NB4 (cell line): ENCODE measurements around the gene TOP3B.

ENCODE experiments used
- POLR2A ChIP-seq: IDR thresholded peaks from 2 replicates; pipeline ENCODE4 v1.6.1; 2011; ENCODE audit warnings: mild to moderate bottlenecking; ENCODE audit not compliant: insufficient read length; ENCODE audit errors: extremely low read depth
- TF ChIP-seq, protein P1 (sequence below): IDR thresholded peaks from one replicate; pipeline ENCODE4 v1.5.1; 2012; ENCODE audit warnings: low read depth, low read length
- TF ChIP-seq, protein P2 (sequence below): IDR thresholded peaks from 2 replicates; pipeline ENCODE4 v1.6.1; 2011; ENCODE audit warnings: low read depth, low read length

DNA sequence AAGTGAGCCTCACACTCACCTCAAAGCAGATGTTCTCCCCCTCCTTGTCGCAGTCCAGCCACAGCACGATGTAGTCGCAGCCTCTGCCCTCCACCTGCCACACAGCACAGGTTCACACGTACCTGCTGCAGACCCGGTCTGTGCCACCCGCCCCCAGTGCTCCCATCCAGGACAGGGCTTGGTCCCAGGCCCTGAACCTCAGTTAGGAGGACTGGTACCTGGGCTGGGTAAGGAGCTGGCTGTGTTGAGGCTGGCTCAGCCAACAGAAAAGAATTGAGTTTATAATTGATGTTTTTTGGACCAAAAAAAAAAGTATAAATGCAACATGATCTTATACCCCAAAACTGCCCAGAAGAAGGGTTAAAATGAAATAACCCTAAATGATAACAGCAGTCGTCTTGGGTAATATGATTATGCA lies 10.7 kb downstream of the TOP3B start:
- TF ChIP-seq, protein P1, sequence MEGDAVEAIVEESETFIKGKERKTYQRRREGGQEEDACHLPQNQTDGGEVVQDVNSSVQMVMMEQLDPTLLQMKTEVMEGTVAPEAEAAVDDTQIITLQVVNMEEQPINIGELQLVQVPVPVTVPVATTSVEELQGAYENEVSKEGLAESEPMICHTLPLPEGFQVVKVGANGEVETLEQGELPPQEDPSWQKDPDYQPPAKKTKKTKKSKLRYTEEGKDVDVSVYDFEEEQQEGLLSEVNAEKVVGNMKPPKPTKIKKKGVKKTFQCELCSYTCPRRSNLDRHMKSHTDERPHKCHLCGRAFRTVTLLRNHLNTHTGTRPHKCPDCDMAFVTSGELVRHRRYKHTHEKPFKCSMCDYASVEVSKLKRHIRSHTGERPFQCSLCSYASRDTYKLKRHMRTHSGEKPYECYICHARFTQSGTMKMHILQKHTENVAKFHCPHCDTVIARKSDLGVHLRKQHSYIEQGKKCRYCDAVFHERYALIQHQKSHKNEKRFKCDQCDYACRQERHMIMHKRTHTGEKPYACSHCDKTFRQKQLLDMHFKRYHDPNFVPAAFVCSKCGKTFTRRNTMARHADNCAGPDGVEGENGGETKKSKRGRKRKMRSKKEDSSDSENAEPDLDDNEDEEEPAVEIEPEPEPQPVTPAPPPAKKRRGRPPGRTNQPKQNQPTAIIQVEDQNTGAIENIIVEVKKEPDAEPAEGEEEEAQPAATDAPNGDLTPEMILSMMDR = no peak
- TF ChIP-seq POLR2A = no peak
- TF ChIP-seq, protein P2, sequence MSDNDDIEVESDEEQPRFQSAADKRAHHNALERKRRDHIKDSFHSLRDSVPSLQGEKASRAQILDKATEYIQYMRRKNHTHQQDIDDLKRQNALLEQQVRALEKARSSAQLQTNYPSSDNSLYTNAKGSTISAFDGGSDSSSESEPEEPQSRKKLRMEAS = no peak
